SK-N-MC (cell line): ENCODE data around the gene VEZT.
A peak's percentile ranks its signal among the peaks of the same experiment; 100 is the strongest.

Experiments
- DNase-seq: peaks from one replicate; pipeline ENCODE4 v3.0.0-alpha.2; 2011; ENCODE audit warnings: low read depth, low spot score
- H3K27ac ChIP-seq: fragments of 200-600 bp; sonication (generic); 2 replicates; pipeline ENCODE4 v1.5.1; 2016; ENCODE audit warnings: mixed run types
- H3K36me3 ChIP-seq: fragments of 200-600 bp; sonication (generic); 2 replicates; pipeline ENCODE4 v1.6.1; 2017; ENCODE audit warnings: antibody characterized with exemption, low read length, mixed read lengths; ENCODE audit not compliant: insufficient read depth
- H3K4me3 ChIP-seq: fragments of 200-600 bp; sonication (generic); 2 replicates; pipeline ENCODE4 v1.5.1; 2016
- H3K9ac ChIP-seq: fragments of 200-600 bp; sonication (generic); 2 replicates; pipeline ENCODE4 v1.8.0; 2017; ENCODE audit warnings: mixed run types, mixed read lengths; ENCODE audit not compliant: insufficient read length
- H3K9me3 ChIP-seq: fragments of 200-600 bp; sonication (generic); 2 replicates; pipeline ENCODE4 v1.6.1; 2017; ENCODE audit warnings: low read depth, mild to moderate bottlenecking, antibody characterized with exemption, low read length, moderate library complexity, mixed read lengths
- EZH2 ChIP-seq: fragments of 200-600 bp; sonication (generic); IDR thresholded peaks from one replicate; pipeline ENCODE4 v1.6.1; 2017; ENCODE audit warnings: antibody characterized with exemption
- FOXP2 ChIP-seq: optimal IDR thresholded peaks from 2 replicates; pipeline ENCODE3; 2011; ENCODE audit warnings: mild to moderate bottlenecking, moderate library complexity; ENCODE audit not compliant: insufficient read depth; ENCODE audit errors: extremely low read length, control extremely low read depth
- POLR2AphosphoS5 ChIP-seq: IDR thresholded peaks from 2 replicates; pipeline ENCODE4 v1.6.1; 2012; ENCODE audit warnings: mild to moderate bottlenecking, low read depth, low read length, borderline replicate concordance

Gene VEZT

GRCh38 chr12:95248095-95248494, 30.5 kb downstream of the VEZT start:
- DNase-seq: no peak
- TF ChIP-seq FOXP2 (no peak), POLR2AphosphoS5 (no peak), EZH2 (no peak)
- no peaks in the 10 kb centered on the region for H3K9me3 ChIP-seq
- H3K9ac ChIP-seq: no peak overlapping the region
- H3K27ac ChIP-seq: peak overlapping the region; percentile 97
- peaks cover 26% of the 10 kb centered on the region for H3K36me3 ChIP-seq
- peak overlapping the region; percentile 14 for H3K4me3 ChIP-seq

GRCh38 chr12:95248604-95249360, 31.2 kb downstream of the VEZT start:
- Histone ChIP-seq H3K27ac (peak overlapping the region; percentile 97), H3K4me3 (no peak overlapping the region), H3K9me3 (no peaks in the 10 kb centered on the region), H3K9ac (no peak overlapping the region), H3K36me3 (peaks cover 26% of the 10 kb centered on the region)
- TF ChIP-seq EZH2 (no peak), POLR2AphosphoS5 (no peak), FOXP2 (no peak)
- DNase-seq: no peak

- Histone ChIP-seq H3K4me3 (no peak overlapping the region), H3K36me3 (peaks cover 64% of the 10 kb centered on the region)
These were observed 35.8 kb downstream of the VEZT start for GRCh38 chr12:95253386-95253785.

GRCh38 chr12:95257541-95257940, 39.9 kb downstream of the VEZT start:
- Histone ChIP-seq H3K9me3 (no peaks in the 10 kb centered on the region), H3K4me3 (no peak overlapping the region), H3K36me3 (peaks cover 76% of the 10 kb centered on the region), H3K27ac (no peak overlapping the region), H3K9ac (no peak overlapping the region)
- no peak for DNase-seq
- TF ChIP-seq EZH2 (no peak), POLR2AphosphoS5 (no peak), FOXP2 (no peak)

More at GRCh38 chr12:95253386-95253785, 35.8 kb downstream of the VEZT start:
- no peak for DNase-seq
- Histone ChIP-seq H3K9ac (no peak overlapping the region), H3K27ac (no peak overlapping the region), H3K9me3 (no peaks in the 10 kb centered on the region)
- no peak for TF ChIP-seq FOXP2
- no peak for TF ChIP-seq POLR2AphosphoS5
- TF ChIP-seq EZH2: no peak

- no peak overlapping the region for H3K4me3 ChIP-seq
- DNase-seq: no peak
- no peaks in the 10 kb centered on the region for H3K9me3 ChIP-seq
- no peak for TF ChIP-seq EZH2
- TF ChIP-seq FOXP2: no peak
- TF ChIP-seq POLR2AphosphoS5: no peak
- peaks cover 78% of the 10 kb centered on the region for H3K36me3 ChIP-seq
- no peak overlapping the region for H3K9ac ChIP-seq
- no peak overlapping the region for H3K27ac ChIP-seq
These were observed 40.5 kb downstream of the VEZT start for GRCh38 chr12:95258151-95258550.

GRCh38 chr12:95258803-95259202, 41.2 kb downstream of the VEZT start:
- H3K27ac ChIP-seq: no peak overlapping the region
- H3K36me3 ChIP-seq: peaks cover 77% of the 10 kb centered on the region
- TF ChIP-seq FOXP2: no peak
- TF ChIP-seq EZH2: no peak
- no peak for TF ChIP-seq POLR2AphosphoS5
- no peak for DNase-seq
- no peak overlapping the region for H3K9ac ChIP-seq
- H3K9me3 ChIP-seq: no peaks in the 10 kb centered on the region
- H3K4me3 ChIP-seq: no peak overlapping the region

GRCh38 chr12:95259368-95259767, 41.8 kb downstream of the VEZT start:
- peaks cover 72% of the 10 kb centered on the region for H3K36me3 ChIP-seq
- TF ChIP-seq FOXP2: no peak
- TF ChIP-seq POLR2AphosphoS5: no peak
- no peak for TF ChIP-seq EZH2
- H3K4me3 ChIP-seq: no peak overlapping the region
- H3K9ac ChIP-seq: no peak overlapping the region
- H3K27ac ChIP-seq: no peak overlapping the region
- no peak for DNase-seq
- no peaks in the 10 kb centered on the region for H3K9me3 ChIP-seq

GRCh38 chr12:95261109-95261508, 43.5 kb downstream of the VEZT start:
- DNase-seq: no peak
- no peak overlapping the region for H3K27ac ChIP-seq
- H3K9ac ChIP-seq: no peak overlapping the region
- H3K4me3 ChIP-seq: no peak overlapping the region
- TF ChIP-seq EZH2: no peak
- no peak for TF ChIP-seq FOXP2
- no peak for TF ChIP-seq POLR2AphosphoS5
- no peaks in the 10 kb centered on the region for H3K9me3 ChIP-seq
- peaks cover 63% of the 10 kb centered on the region for H3K36me3 ChIP-seq

- Histone ChIP-seq H3K9me3 (no peaks in the 10 kb centered on the region), H3K9ac (no peak overlapping the region), H3K4me3 (no peak overlapping the region), H3K36me3 (peaks cover 63% of the 10 kb centered on the region), H3K27ac (no peak overlapping the region)
- no peak for DNase-seq
- TF ChIP-seq POLR2AphosphoS5: no peak
- no peak for TF ChIP-seq EZH2
These were observed 45.2 kb downstream of the VEZT start for GRCh38 chr12:95262808-95263207.
